Effector memory CD4-positive, alpha-beta T cell (primary cell): ENCODE results near the gene ONECUT3.

Source experiments
- DNase-seq, 3 donors: peaks; one replicate each; pipeline ENCODE4 v3.0.0-alpha.2; 2020
- H3K27ac ChIP-seq: 2 replicates; pipeline ENCODE4 v1.7.0; 2013; ENCODE audit warnings: mild to moderate bottlenecking, low read length, moderate library complexity; ENCODE audit not compliant: insufficient read depth, poor library complexity, severe bottlenecking
- H3K27me3 ChIP-seq: replicated peaks from 2 replicates; pipeline ENCODE4 v1.7.0; 2013; ENCODE audit warnings: mild to moderate bottlenecking, low read length; ENCODE audit not compliant: insufficient read depth, control insufficient read depth, poor library complexity, severe bottlenecking
- H3K36me3 ChIP-seq: 2 replicates; pipeline ENCODE4 v1.7.0; 2013; ENCODE audit warnings: mild to moderate bottlenecking, low read length, moderate library complexity; ENCODE audit not compliant: control insufficient read depth, insufficient read depth
- H3K4me1 ChIP-seq: 2 replicates; pipeline ENCODE4 v1.7.0; 2013; ENCODE audit warnings: low read length, mild to moderate bottlenecking; ENCODE audit not compliant: control insufficient read depth, insufficient read depth, poor library complexity, severe bottlenecking
- H3K4me3 ChIP-seq: 2 replicates; pipeline ENCODE4 v1.7.0; 2013; ENCODE audit warnings: low read length, low read depth, mild to moderate bottlenecking; ENCODE audit not compliant: insufficient read depth, poor library complexity, severe bottlenecking
- H3K9me3 ChIP-seq: 2 replicates; pipeline ENCODE4 v1.7.0; 2013; ENCODE audit warnings: mild to moderate bottlenecking, low read length, moderate library complexity; ENCODE audit not compliant: control insufficient read depth

The ONECUT3 gene

GRCh38 chr19:1807695-1808394 lies 54.5 kb downstream of the ONECUT3 start:
- Histone ChIP-seq H3K9me3 (no peaks in the 10 kb centered on the region), H3K4me3 (no peak overlapping the region), H3K36me3 (no peaks in the 10 kb centered on the region), H3K27me3 (no peaks in the 10 kb centered on the region), H3K4me1 (peaks cover 11% of the 10 kb centered on the region), H3K27ac (no peak overlapping the region)
- DNase-seq, result no peak

- no peak overlapping the region for H3K4me3 ChIP-seq
- H3K4me1 ChIP-seq, result peaks cover 16% of the 10 kb centered on the region
- H3K36me3 ChIP-seq, result no peaks in the 10 kb centered on the region
- no peak for DNase-seq
- H3K27ac ChIP-seq, result no peak overlapping the region
- no peaks in the 10 kb centered on the region for H3K27me3 ChIP-seq
- H3K9me3 ChIP-seq, result no peaks in the 10 kb centered on the region
Measured at GRCh38 chr19:1808395-1808731, 55.1 kb downstream of the ONECUT3 start.

- H3K9me3 ChIP-seq, result no peaks in the 10 kb centered on the region
- H3K4me3 ChIP-seq, result no peak overlapping the region
- H3K27ac ChIP-seq, result no peak overlapping the region
- H3K4me1 ChIP-seq, result peaks cover 16% of the 10 kb centered on the region
- DNase-seq, result no peak
- H3K27me3 ChIP-seq, result no peaks in the 10 kb centered on the region
- H3K36me3 ChIP-seq, result no peaks in the 10 kb centered on the region
Measured at GRCh38 chr19:1809678-1810077, 56.4 kb downstream of the ONECUT3 start.

- no peaks in the 10 kb centered on the region for H3K27me3 ChIP-seq
- DNase-seq, result no peak
- H3K27ac ChIP-seq, result no peak overlapping the region
- H3K4me1 ChIP-seq, result peaks cover 16% of the 10 kb centered on the region
- peaks cover 4% of the 10 kb centered on the region for H3K36me3 ChIP-seq
- H3K4me3 ChIP-seq, result no peak overlapping the region
- no peaks in the 10 kb centered on the region for H3K9me3 ChIP-seq
Measured at GRCh38 chr19:1810439-1811160, 57.3 kb downstream of the ONECUT3 start.

- Histone ChIP-seq H3K9me3 (no peaks in the 10 kb centered on the region), H3K4me3 (peak overlapping the region; percentile 40), H3K4me1 (peaks cover 16% of the 10 kb centered on the region), H3K27ac (no peak overlapping the region), H3K27me3 (no peaks in the 10 kb centered on the region), H3K36me3 (peaks cover 11% of the 10 kb centered on the region)
- peak; percentile 49 to 59 (median 53) for DNase-seq
Measured at GRCh38 chr19:1811472-1811894, 58.2 kb downstream of the ONECUT3 start.

- DNase-seq, result peak in 2 of 3 donors; percentile 70 to 74
- Histone ChIP-seq H3K36me3 (peaks cover 16% of the 10 kb centered on the region), H3K27ac (peak within 1 kb of the TSS; percentile 35), H3K4me3 (peak within 1 kb of the TSS; percentile 60), H3K27me3 (no peaks in the 10 kb centered on the region), H3K4me1 (peaks cover 16% of the 10 kb centered on the region), H3K9me3 (no peaks in the 10 kb centered on the region)
Measured at GRCh38 chr19:1811942-1812425, 58.7 kb downstream of the ONECUT3 start, which contains the start of gene ATP8B3. Gene ATP8B3, minus strand, starts transcription at chr19:1812276. Its CDS starts 540 bp downstream, at chr19:1811736.

- DNase-seq, result peak; percentile 76 to 84 (median 78)
- Histone ChIP-seq H3K4me1 (peaks cover 16% of the 10 kb centered on the region), H3K9me3 (no peaks in the 10 kb centered on the region), H3K27me3 (no peaks in the 10 kb centered on the region), H3K4me3 (peak overlapping the region; percentile 60), H3K36me3 (peaks cover 22% of the 10 kb centered on the region), H3K27ac (peak overlapping the region; percentile 35)
Measured at GRCh38 chr19:1812426-1813191, 59.3 kb downstream of the ONECUT3 start.

GRCh38 chr19:1813192-1814182 lies 60.2 kb downstream of the ONECUT3 start:
- no peaks in the 10 kb centered on the region for H3K9me3 ChIP-seq
- H3K4me3 ChIP-seq, result peak overlapping the region; percentile 60
- peaks cover 16% of the 10 kb centered on the region for H3K4me1 ChIP-seq
- DNase-seq, result no peak
- H3K36me3 ChIP-seq, result peaks cover 31% of the 10 kb centered on the region
- no peaks in the 10 kb centered on the region for H3K27me3 ChIP-seq
- no peak overlapping the region for H3K27ac ChIP-seq

GRCh38 chr19:1814391-1814790 lies 61.1 kb downstream of the ONECUT3 start:
- Histone ChIP-seq H3K4me3 (no peak overlapping the region), H3K27ac (no peak overlapping the region), H3K9me3 (no peaks in the 10 kb centered on the region), H3K4me1 (peaks cover 16% of the 10 kb centered on the region), H3K36me3 (peaks cover 39% of the 10 kb centered on the region), H3K27me3 (no peaks in the 10 kb centered on the region)
- DNase-seq, result no peak
